ENCODE results near the gene ADGRG3. TPM values are rescaled to one million over a fixed set of nuclear protein-coding genes. Genes with fewer than 3 reads are reported as not detected.

Gene ADGRG3
- total RNA-seq, 2 experiments from 2014 or later: not detected

GRCh38 chr16:57636184-57636583, 31.9 kb upstream of the ADGRG3 start:
- no peaks in the 10 kb centered on the region for H3K27me3 Mint-ChIP-seq
- ChIA-PET CTCF (interaction anchor here (1.6 to 8.4 kb wide), 3 partner anchors 13 to 38 kb away, joined by 4 to 74 read pairs (median 24); no protein-coding TSS in a partner anchor), POLR2A (interaction anchor here (2.0 kb wide), 1 partner anchor 10 kb away, joined by 5 read pairs; no protein-coding TSS in a partner anchor)
- no peak overlapping the region for H3K27ac Mint-ChIP-seq
- H3K4me3 Mint-ChIP-seq: no peak overlapping the region
- no peak for TF ChIP-seq CTCF (IDR thresholded peaks at IDR 0.05)
- no peak for DNase-seq
- H3K36me3 Mint-ChIP-seq (ENCODE audit: low read depth): no peaks in the 10 kb centered on the region
- no peaks in the 10 kb centered on the region for H3K9me3 Mint-ChIP-seq
- intact Hi-C loops (cut with micrococcal nuclease): no loop called here
- ATAC-seq: no peak
- no peaks in the 10 kb centered on the region for H3K4me1 Mint-ChIP-seq (ENCODE audit: low read depth)

GRCh38 chr16:57637020-57637419, 31.1 kb upstream of the ADGRG3 start:
- ATAC-seq: no peak
- POLR2A ChIA-PET: interaction anchor here (1.1 to 2.0 kb wide), 3 partner anchors 9 to 15 kb away, joined by 4 to 5 read pairs (median 4); no protein-coding TSS in a partner anchor
- H3K36me3 Mint-ChIP-seq (ENCODE audit: low read depth): no peaks in the 10 kb centered on the region
- CTCF ChIA-PET: interaction anchor here (1.1 to 8.4 kb wide), 5 partner anchors 12 to 60 kb away, joined by 3 to 74 read pairs (median 22); no protein-coding TSS in a partner anchor
- H3K9me3 Mint-ChIP-seq: no peaks in the 10 kb centered on the region
- no peak overlapping the region for H3K4me3 Mint-ChIP-seq
- no peak for TF ChIP-seq CTCF (IDR thresholded peaks at IDR 0.05)
- H3K27me3 Mint-ChIP-seq: no peaks in the 10 kb centered on the region
- intact Hi-C loops (cut with micrococcal nuclease): no loop called here
- H3K27ac Mint-ChIP-seq: no peak overlapping the region
- no peaks in the 10 kb centered on the region for H3K4me1 Mint-ChIP-seq (ENCODE audit: low read depth)
- no peak for DNase-seq

- no peaks in the 10 kb centered on the region for H3K4me1 Mint-ChIP-seq (ENCODE audit: low read depth)
- H3K36me3 Mint-ChIP-seq (ENCODE audit: low read depth): no peaks in the 10 kb centered on the region
- CTCF ChIA-PET: interaction anchor here (0.6 to 8.4 kb wide), 5 partner anchors 11 to 1378 kb away, joined by 3 to 74 read pairs (median 22); no protein-coding TSS in a partner anchor
- intact Hi-C loops (cut with micrococcal nuclease): no loop called here
- H3K9me3 Mint-ChIP-seq: no peaks in the 10 kb centered on the region
- TF ChIP-seq CTCF (IDR thresholded peaks at IDR 0.05): no peak
- no peak for ATAC-seq
- no peak overlapping the region for H3K4me3 Mint-ChIP-seq
- no peaks in the 10 kb centered on the region for H3K27me3 Mint-ChIP-seq
- DNase-seq: no peak
- POLR2A ChIA-PET: interaction anchor here (1.1 to 1.8 kb wide), 3 partner anchors 10 to 16 kb away, joined by 4 to 10 read pairs (median 4); no protein-coding TSS in a partner anchor
- no peak overlapping the region for H3K27ac Mint-ChIP-seq
Measured at GRCh38 chr16:57637424-57637823, 30.7 kb upstream of the ADGRG3 start.

- no peaks in the 10 kb centered on the region for H3K4me1 Mint-ChIP-seq (ENCODE audit: low read depth)
- no peaks in the 10 kb centered on the region for H3K27me3 Mint-ChIP-seq
- ChIA-PET CTCF (interaction anchor here (0.6 to 8.4 kb wide), 5 partner anchors 11 to 1378 kb away, joined by 3 to 74 read pairs (median 22); no protein-coding TSS in a partner anchor), POLR2A (interaction anchor here (1.0 to 1.8 kb wide), 4 partner anchors 10 to 62 kb away, joined by 3 to 10 read pairs (median 4); no protein-coding TSS in a partner anchor)
- intact Hi-C loops (cut with micrococcal nuclease): no loop called here
- no peaks in the 10 kb centered on the region for H3K9me3 Mint-ChIP-seq
- H3K27ac Mint-ChIP-seq: no peak overlapping the region
- H3K4me3 Mint-ChIP-seq: no peak overlapping the region
- no peak for TF ChIP-seq CTCF (IDR thresholded peaks at IDR 0.05)
- ATAC-seq (no peak), DNase-seq (no peak)
- no peaks in the 10 kb centered on the region for H3K36me3 Mint-ChIP-seq (ENCODE audit: low read depth)
Measured at GRCh38 chr16:57637965-57638364, 30.1 kb upstream of the ADGRG3 start.

GRCh38 chr16:57638381-57638780, 29.7 kb upstream of the ADGRG3 start:
- no peaks in the 10 kb centered on the region for H3K27me3 Mint-ChIP-seq
- H3K27ac Mint-ChIP-seq: no peak overlapping the region
- no peaks in the 10 kb centered on the region for H3K4me1 Mint-ChIP-seq (ENCODE audit: low read depth)
- no peaks in the 10 kb centered on the region for H3K36me3 Mint-ChIP-seq (ENCODE audit: low read depth)
- no peak for TF ChIP-seq CTCF (IDR thresholded peaks at IDR 0.05)
- H3K4me3 Mint-ChIP-seq: no peak overlapping the region
- POLR2A ChIA-PET: interaction anchor here (1.0 to 1.8 kb wide), 3 partner anchors 10 to 63 kb away, joined by 3 to 10 read pairs (median 4); no protein-coding TSS in a partner anchor
- intact Hi-C loops (cut with micrococcal nuclease): no loop called here
- no peak for ATAC-seq
- CTCF ChIA-PET: interaction anchor here (2.4 to 8.4 kb wide), 4 partner anchors 10 to 62 kb away, joined by 8 to 74 read pairs (median 23); no protein-coding TSS in a partner anchor
- no peak for DNase-seq
- H3K9me3 Mint-ChIP-seq: no peaks in the 10 kb centered on the region
